ENCODE measurements around the gene TMEM132C.

TMEM132C gene

GRCh38 chr12:128606538-128606937 is 339.6 kb downstream of the TMEM132C start:
- DNase-seq (ENCODE audit: low read depth in 1 of 2, low spot score in 1 of 2): no peak

DNA sequence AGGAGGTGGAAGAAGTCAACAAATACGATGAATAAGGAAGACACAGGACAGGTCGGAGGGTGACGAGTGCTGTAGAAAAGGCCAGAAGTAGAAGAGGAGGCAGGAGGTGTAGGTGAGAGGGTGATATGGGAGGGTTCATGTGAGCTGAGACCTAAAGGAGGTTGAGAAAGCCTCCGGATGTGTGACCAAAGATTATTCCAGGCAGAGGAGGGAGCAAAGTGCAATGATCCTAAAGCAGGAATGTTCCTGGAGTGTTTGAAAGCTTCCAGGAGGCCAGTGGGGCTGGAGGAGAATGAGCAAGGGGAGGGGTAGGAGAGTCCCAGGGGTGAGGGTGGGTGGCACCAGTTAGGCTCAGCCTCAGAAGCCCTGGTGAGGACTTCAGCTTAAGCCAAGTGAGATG is 340.0 kb downstream of the TMEM132C start:
- no peak for DNase-seq (ENCODE audit: low read depth in 1 of 2, low spot score in 1 of 2)

- DNase-seq (ENCODE audit: low read depth in 1 of 2, low spot score in 1 of 2): no peak
Measured at GRCh38 chr12:128607641-128608040, 340.7 kb downstream of the TMEM132C start.

DNA sequence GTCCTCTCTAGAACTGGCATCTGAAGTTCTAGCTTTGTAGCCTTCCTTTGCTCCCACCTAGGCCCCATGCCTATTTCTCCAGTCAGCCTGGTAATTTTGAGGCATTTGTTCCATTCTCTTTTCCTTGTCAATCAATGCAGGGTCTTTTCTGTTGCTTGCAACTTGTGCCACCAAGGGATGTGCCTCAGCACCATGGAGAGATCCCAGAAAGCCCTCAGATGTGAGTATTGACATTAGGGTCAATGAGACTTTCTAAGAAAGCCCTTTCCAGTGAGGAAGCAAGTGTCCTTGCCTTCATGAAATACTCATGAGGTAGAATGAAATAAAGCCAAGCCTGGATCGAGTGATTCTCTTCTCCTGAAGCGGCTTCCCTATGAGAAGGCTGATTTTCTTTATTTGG is 342.9 kb downstream of the TMEM132C start:
- no peak for DNase-seq (ENCODE audit: low read depth in 1 of 2, low spot score in 1 of 2)

- DNase-seq (ENCODE audit: low read depth in 1 of 2, low spot score in 1 of 2): no peak
Measured at GRCh38 chr12:128611736-128612135, 344.8 kb downstream of the TMEM132C start.

- no peak for DNase-seq (ENCODE audit: low read depth in 1 of 2, low spot score in 1 of 2)
Measured at GRCh38 chr12:128612150-128612850, 345.3 kb downstream of the TMEM132C start.

DNA sequence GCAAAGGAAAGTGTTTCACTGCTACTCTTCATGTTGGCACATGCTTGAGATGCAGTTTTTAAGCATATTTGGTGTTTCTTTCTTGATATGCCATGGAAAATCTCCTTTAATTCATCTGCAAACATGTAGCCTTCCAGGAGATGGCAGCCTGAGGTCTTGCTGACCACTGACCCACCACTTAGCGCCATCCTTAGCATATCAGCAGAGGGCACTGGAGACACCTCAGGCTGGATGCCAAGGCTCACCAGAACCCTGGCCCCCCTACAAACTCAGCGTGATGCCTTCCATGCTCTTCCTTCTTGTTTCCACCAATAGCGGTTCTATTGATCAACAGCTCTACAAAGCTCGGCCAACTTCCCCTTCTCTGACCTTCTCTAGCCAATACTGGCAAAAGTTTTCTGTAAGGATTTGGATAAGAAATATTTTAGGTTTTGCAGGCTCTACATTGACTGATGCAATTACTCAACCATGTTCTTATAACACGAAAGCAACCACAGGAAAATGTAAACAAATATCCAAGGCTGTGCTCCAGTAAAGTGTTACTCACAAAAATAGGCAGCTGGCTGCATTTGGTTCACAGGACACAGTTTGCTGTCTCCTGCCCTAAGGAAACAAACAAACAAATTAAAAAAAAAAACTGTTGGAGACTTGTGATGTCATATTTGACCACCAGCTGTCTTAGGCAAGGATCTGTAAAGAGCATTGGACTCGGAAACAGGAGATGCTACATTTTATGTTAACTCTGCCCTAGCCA is 347.0 kb downstream of the TMEM132C start:
- no peak for DNase-seq (ENCODE audit: low read depth in 1 of 2, low spot score in 1 of 2)

DNA sequence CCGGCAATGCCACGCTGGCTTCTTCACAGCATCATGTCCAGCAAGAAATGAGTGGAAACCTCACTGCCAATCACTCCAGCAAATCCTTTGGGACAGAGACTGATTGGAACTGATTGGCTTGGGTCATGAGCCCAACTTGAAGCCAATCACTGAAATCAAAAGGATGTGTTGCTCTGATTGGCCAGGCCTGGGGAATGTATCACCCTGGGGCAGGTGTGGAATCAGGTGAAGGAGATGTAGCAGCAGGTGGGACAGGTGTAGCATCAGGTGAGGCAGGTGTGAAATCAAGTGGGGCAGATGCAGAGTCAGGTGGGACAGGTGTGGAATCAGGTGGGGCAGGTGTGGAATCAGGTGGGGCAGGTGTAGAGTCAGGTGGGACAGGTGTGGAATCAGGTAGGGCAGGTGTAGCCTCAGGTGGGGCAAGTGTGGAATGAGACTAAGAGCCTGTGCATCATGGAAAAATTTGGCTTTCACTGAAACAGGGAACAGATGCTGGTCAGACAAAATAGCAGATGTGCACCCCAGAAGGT is 350.4 kb downstream of the TMEM132C start:
- DNase-seq (ENCODE audit: low read depth in 1 of 2, low spot score in 1 of 2): no peak

DNA sequence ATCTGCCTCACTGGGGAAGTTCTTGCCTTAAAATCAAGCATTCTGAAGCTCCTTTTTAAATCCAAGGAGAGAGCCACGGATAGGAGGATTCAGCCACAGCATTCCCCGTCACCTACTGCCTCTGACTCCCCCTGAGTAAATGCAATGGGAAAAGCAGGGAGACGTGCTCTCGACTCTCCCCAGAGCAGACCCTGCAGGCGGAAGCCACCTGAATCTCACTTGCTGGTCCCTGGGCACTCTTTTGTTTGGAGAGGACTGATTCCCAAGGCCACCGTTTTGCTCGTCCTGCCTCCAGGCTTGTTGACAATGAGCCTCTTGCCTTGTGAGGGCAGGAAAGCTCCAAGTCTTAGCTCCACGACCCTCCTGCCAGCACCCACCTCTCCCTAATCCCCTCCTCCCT is 352.3 kb downstream of the TMEM132C start:
- DNase-seq (ENCODE audit: low read depth in 1 of 2, low spot score in 1 of 2): no peak

DNA sequence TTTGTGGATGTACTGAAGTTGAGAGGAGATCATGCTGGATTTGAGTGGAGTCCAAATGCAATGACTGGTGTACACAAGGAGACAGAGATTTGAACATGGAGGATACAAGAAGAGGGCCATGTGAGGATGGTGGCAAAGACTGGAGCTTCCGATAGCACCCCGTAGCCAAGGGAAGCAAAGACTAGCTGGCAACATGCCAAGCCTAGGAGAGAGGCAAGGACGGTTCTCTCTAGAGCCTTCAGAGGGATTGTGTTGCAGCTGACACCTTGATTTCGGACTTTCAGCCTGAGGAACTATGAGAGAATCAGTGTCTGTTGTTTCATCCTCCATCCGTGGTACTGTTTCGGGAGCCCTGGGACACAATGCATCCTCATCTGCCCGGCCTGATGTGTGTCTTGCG is 354.3 kb downstream of the TMEM132C start:
- no peak for DNase-seq (ENCODE audit: low read depth in 1 of 2, low spot score in 1 of 2)

GRCh38 chr12:128623748-128624147 is 356.8 kb downstream of the TMEM132C start:
- no peak for DNase-seq (ENCODE audit: low read depth in 1 of 2, low spot score in 1 of 2)

- DNase-seq (ENCODE audit: low read depth in 1 of 2, low spot score in 1 of 2): no peak
Measured at GRCh38 chr12:128626808-128627320, 359.9 kb downstream of the TMEM132C start.

GRCh38 chr12:128627659-128628058 is 360.7 kb downstream of the TMEM132C start:
- no peak for DNase-seq (ENCODE audit: low read depth in 1 of 2, low spot score in 1 of 2)

DNA sequence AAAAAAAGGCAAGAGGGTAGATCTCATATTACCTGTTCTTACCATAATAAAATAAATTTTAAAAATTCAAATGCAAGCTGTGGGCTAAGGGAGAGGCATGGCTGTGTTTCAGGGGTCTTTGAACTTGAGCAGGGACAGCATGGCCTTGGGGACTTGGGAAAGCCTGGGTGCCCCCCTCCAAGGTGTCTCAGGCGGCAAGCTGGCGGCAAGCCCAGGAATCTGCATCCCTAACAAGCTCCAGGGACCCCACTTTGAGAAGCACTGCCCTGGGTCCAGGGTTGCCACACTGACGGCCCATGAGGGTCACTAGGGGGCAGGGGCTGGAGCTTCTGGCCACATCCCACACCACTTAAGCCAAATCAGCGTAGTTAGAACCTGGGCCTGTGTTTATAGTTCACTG is 363.0 kb downstream of the TMEM132C start:
- DNase-seq (ENCODE audit: low read depth in 1 of 2, low spot score in 1 of 2): no peak

DNA sequence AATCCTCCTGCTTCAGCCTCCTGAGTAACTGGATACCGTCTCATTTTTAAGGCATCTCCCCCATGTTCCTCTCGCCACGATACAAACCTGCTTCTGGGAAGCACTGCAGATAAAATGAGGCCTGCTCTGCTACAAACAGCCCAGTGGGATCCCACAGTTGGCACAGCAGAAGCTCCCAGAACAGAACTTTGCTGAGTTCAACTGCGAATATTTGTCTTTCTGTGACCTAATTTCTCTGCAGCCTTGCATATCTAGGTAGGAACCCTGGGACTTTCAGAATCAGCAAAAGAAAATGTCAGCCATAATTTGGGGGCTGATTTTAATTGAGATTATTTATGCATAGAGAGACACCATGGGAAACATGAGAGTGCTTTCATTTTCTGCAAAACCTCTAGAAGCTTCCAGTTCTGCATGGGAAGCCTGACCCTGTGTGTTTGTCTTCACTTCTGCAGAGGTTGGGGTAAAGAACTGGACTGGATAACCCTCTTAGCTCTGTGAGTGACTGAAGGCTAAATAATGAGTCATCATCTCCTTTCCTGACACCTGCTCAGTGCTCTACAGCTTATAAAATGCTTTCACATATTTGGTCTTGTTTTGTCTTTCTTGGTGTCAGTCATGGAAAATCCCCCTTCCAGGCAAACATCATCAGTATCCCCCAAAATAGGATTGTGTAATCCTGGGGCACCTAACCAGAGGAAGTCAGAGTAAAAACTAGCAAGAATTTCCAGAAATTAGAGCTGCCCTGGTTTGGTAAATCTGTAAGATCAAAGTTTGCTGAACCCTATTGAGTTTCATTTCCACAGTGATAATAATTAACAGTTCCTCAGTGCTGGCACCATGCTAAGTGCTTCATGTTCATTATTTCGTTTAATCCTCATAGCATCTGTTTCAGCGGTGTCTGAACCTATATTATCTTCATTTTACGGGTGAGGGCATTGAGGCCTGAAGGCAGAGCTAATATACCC is 371.0 kb downstream of the TMEM132C start:
- DNase-seq (ENCODE audit: low read depth in 1 of 2, low spot score in 1 of 2): no peak

DNA sequence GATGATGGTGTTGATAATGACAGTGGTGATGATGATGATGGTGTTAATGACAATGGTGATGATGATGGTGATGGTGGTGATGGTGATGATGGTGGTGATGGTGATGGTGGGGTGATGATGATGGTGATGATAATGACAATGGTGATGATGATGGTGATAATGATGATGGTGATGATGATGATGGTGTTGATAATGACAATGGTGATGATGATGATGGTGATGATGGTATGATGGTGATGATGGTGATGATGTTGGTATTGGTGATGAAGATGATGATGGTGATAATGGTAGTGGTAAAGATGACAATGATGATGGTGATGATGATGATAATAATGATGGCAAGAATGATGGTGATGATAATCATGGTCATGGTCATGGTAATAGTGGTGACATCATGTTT is 372.1 kb downstream of the TMEM132C start:
- no peak for DNase-seq (ENCODE audit: low read depth in 1 of 2, low spot score in 1 of 2)

GRCh38 chr12:128643155-128643554 is 376.2 kb downstream of the TMEM132C start:
- DNase-seq (ENCODE audit: low read depth in 1 of 2, low spot score in 1 of 2): no peak

DNA sequence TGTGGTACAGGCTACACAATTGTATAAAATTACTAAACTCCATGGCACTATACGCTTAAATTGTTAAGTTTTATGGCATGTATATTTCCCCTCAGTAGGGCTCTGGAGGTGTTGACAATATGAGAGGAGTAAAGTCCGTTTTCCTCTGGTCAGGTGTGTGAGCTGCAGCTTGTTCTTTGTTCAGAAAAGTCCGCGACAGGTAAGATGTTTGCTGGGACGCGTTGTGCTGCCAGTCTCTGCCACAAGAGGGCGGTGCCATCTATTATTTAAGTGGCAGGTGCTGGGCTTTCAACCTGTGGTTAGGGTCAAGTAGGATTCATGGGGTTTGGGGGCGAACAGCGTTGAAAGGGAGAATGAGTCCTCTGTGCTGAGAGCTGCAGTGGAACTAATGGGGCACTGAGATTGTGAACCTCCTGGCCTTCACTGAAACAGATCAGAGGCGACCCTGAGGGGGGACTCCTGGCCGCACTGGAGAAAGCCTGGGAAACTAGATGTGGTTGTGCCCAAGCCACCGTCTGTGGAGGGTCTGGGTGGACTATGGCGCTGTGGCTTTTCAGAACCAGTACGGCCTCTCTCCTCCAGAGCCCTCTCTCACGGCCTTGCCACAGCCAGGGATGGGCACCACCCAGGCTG is 377.8 kb downstream of the TMEM132C start:
- DNase-seq (ENCODE audit: low read depth in 1 of 2, low spot score in 1 of 2): no peak

DNA sequence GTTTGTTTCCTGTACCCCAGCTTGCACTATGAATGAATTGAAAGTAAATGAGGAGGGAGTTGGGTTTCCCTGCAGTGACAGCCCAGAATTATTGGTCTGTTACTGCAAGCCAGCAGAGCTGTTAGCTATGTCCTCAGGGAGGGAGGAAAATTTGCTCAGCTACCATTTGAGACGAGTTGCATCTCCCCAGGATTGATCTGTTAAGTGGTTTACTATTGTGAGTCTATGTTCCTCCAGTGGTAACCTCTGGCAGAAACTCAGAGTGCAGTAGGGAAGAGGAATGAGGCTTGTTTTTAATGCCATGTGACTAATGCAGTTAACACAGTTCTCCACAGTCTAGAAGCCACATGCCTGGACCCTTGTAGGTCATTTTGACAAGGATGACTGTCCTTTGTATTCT is 382.9 kb downstream of the TMEM132C start:
- no peak for DNase-seq (ENCODE audit: low read depth in 1 of 2, low spot score in 1 of 2)

DNA sequence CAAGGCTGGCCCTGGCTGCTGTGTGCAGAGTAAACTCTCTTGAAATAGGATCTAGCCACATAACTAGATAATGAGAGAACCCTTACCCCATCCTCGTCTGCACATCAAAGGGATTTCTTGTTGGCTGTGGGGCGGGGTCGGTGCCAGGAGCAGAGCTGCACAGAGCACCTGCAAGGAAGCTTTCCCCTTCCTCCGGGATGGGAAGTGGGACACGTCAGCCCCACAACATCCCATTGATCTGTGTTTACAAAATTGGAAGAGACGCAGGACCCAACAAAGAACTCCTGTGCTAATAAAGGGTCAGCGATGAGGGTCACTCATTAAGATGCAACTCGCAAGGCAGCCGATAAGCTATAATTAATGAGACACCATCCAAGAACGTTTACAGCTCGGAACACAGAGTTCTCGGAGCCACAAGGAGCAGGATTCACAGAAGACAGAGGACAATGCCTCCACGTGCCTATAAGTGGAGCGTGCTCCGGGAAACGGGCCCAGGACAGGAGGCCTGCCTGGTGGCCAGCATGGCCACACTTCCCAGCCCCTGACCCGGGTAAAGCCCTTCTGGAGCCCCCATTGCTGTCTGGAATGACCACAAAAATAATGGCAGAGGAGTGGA is 385.3 kb downstream of the TMEM132C start:
- no peak for DNase-seq (ENCODE audit: low read depth in 1 of 2, low spot score in 1 of 2)

Data from activated CD4-positive, alpha-beta T cell treated with anti-CD3 and anti-CD28 coated beads, Interleukin-2, amount 50 U/mL, for 24 hours (primary cell).